IPS-11a (cell line): Measurements from ENCODE around the gene SPINK9.
A peak's percentile ranks its signal among the peaks of the same experiment; 100 is the strongest.

Experiments
- H3K4me3 ChIP-seq: one replicate; pipeline ENCODE4 v1.5.1; 2013; ENCODE audit warnings: low read depth, low read length, control low read depth

The SPINK9 gene

GRCh38 chr5:148364343-148364742 is 29.0 kb downstream of the SPINK9 start:
- H3K4me3 ChIP-seq, result no peak overlapping the region

DNA sequence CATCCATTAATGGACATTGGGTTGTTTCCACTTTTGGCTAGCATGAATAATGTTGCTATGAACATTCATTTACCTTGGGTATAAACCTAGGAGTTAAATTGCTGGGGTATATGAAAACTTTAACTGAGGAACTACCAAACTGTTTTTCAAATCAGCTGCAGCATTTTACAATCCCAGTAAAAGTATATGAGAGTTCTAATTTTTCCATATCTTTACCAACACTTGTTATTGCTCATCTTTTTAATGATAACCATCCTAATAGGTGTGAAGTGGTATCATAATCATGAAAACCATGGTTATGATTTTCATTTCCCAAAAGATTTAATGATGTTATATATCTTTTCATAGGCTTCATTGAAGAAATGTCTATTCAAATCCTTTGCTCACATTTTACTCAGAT is 32.9 kb downstream of the SPINK9 start:
- no peak overlapping the region for H3K4me3 ChIP-seq

- no peak overlapping the region for H3K4me3 ChIP-seq
Measured at GRCh38 chr5:148372166-148372725, 36.9 kb downstream of the SPINK9 start.

DNA sequence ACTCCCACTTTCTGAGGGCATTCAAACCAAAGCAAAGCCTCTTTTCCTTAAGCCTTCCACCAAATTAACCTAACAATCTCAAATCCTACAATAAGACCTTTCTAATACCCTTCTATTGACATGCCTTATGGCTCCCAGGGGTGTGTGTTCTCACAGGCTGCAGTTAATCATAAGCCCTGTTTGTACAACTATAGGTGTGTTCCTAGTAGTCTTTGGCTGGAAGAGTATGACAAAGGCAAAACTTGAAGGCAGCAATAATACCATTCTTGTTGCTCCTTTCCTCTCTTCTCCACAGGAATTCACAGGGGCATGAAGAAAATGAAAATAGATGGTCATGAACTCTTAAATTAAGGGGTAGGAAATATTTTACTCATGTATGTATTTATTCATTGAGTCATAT is 37.5 kb downstream of the SPINK9 start:
- no peak overlapping the region for H3K4me3 ChIP-seq

DNA sequence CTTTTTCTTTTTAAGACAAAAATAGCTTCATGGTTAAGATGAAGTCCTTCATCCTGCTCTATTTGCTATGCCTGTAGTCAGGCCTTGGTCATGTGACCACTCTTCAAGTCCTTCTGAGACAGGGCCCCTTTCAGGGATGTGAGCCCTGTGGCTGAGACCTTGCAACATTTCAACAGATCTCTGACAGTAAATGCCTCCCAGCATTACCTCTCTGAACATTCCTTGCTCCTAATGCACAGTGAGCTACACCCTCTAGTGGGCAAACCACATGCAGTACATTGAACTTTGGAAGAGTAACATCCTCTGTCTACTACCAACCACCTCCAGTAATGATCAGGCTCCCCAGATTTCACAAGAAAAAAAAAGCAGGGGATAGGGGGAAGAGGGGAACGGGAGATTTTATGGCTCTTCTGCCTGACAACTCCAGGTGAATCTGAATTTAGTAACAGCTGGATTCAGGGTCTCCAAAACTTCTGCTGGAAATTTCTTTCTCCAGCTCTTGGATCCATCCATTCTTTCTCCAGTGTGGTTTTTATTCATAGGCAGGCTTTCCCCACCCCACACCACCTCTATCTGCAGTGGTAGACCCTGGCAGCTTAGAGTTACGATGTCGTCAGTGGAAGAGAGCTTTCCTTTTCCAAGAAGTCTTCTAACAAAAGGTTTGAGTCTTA is 39.5 kb downstream of the SPINK9 start:
- no peak overlapping the region for H3K4me3 ChIP-seq

GRCh38 chr5:148376198-148376597 is 40.8 kb downstream of the SPINK9 start:
- H3K4me3 ChIP-seq, result no peak overlapping the region

DNA sequence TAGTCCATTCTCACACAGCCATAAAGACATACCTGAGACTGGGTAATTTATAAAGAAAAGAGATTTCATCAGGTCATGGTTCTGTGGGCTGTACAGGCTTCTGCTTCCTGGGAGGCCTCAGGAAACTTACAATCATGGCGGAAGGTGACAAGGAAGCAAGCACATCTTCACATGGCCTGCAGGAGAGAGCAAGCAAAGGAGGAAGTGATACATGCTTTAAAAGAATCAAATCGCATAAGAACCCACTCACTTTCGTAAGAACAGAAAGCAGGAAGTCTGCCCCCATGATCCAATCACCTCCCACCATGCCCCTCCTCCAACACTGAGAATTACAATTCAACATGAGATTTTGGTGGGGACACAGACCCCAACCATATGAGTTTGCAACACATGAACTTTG is 43.3 kb downstream of the SPINK9 start:
- no peak overlapping the region for H3K4me3 ChIP-seq

DNA sequence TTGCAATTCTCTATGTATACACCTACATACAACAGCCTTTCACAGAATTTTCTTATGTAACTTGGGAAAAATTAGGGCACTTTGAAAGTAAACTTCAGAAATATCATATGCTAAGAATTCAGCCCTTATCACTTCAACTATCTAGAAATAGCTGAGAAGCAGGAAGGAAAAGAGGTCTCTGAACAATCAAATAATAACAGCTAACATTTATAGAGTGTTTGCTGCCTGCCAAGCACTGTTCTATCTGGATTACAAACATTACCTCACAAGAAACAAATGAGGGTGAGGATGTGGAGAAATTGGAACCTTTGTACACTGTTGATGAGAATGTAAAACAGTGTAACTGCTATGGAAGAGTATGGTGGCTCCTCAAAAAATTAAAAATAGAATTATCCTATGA is 44.0 kb downstream of the SPINK9 start:
- H3K4me3 ChIP-seq, result no peak overlapping the region

- H3K4me3 ChIP-seq, result no peak overlapping the region
Measured at GRCh38 chr5:148381906-148382305, 46.5 kb downstream of the SPINK9 start.

DNA sequence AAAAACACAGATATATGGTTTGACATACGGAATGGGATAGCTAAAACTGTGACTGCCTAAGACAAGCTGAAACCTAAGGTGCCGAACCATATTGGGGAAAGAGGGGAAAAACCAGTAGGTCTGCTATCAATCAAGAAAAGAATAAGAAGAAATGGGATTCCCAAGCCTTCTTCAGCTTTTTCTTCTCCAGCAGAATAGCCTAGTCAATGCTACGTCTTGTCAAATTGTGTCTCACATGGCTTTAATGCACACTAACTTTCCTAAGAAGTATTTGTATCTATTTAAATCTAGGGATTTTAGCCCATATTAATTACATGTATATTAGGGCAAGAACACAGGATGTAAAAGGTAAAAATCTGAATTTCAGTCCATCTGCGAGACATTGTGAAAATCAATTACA is 47.6 kb downstream of the SPINK9 start:
- peak overlapping the region; percentile 86 for H3K4me3 ChIP-seq

DNA sequence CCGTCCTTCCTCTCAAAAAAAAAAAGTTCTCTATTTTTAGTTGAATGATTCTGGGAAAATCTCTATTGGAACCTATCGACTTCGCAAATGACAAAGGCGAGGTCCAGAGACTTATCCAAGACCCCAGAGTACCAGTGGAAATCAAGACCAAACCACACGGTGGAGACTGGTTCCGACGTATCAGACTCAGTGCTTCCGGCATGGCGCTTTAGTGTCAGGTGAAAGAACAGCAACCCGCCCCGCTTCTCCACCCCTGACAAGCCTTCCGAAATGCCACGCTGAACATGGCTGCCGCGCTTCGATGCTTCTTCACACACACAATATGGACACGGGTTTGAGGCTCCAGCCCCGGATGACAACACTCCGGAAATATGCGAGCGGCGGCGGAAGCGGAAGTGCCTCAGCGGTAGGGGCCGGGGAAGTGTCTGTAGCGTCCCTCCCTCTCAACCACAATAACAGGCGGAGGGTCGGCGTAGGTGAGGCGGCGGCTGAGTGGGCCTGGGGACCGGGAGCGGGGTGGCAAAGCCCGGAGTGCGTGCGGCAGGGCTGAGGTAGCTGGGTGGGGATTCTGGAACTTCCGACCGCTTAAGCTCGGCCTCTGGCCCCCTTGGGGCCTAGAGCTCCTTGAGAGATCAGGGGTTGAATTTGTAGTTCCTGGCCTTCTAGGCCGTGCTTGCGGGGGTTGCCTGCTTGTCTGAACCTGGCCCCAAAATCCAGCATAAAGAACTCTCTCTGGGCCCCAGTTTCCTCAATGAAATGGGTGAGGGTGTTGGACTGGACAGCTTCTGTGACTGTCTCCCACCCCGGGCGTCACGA is 48.4 kb downstream of the SPINK9 start, which contains the start of gene FBXO38:
Gene FBXO38, plus strand, starts transcription at position 395 of the 816 bp plus-strand sequence. CDS start 10,819 bp downstream, outside the sequence.
- peak within 1 kb of the TSS; percentile 86 for H3K4me3 ChIP-seq

GRCh38 chr5:148384380-148384737 is 49.0 kb downstream of the SPINK9 start:
- peak overlapping the region; percentile 86 for H3K4me3 ChIP-seq

DNA sequence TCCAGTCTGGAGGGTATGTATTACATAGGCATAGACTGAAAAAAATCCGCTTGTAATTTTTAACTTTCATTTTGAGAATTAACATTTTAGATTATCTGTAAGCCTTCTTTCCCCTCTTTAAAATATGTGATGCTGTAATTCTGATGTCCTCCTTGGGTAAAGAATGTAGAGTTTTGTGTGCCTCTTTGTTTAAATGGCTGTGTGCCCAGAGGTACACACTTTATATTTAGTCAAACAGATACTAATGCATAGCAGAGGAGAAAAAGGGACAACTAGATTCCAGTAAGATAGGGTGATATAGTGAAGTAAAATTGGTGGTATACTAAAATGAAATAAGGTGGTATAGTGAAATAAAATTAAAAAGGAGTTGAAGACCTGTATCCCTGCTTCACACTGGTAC is 49.7 kb downstream of the SPINK9 start:
- no peak overlapping the region for H3K4me3 ChIP-seq

GRCh38 chr5:148386041-148386440 is 50.7 kb downstream of the SPINK9 start:
- H3K4me3 ChIP-seq, result no peak overlapping the region

DNA sequence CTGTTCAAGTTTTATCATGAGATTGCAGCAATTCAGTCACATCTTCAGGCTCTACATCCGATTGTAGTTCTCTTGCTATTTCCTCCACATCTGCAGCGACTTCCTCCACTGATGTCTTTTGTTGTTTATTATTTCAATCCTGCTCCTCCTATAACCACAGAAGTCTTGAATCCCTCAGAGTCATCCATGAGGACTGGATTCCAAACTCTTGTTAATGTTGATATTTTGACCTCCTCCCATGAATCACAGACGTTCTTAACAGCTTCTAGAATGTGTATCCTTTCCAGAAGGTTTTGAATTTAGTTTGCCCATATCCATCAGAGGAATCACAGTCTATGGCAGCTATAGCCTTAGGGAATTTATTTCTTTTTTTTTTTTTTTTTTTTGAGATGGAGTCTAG is 52.0 kb downstream of the SPINK9 start:
- no peak overlapping the region for H3K4me3 ChIP-seq

- H3K4me3 ChIP-seq, result no peak overlapping the region
Measured at GRCh38 chr5:148388696-148389095, 53.3 kb downstream of the SPINK9 start.
